Measurements from ENCODE around the gene CEBPG.
A peak's percentile ranks its signal among the peaks of the same experiment; 100 is the strongest.

Gene CEBPG

DNA sequence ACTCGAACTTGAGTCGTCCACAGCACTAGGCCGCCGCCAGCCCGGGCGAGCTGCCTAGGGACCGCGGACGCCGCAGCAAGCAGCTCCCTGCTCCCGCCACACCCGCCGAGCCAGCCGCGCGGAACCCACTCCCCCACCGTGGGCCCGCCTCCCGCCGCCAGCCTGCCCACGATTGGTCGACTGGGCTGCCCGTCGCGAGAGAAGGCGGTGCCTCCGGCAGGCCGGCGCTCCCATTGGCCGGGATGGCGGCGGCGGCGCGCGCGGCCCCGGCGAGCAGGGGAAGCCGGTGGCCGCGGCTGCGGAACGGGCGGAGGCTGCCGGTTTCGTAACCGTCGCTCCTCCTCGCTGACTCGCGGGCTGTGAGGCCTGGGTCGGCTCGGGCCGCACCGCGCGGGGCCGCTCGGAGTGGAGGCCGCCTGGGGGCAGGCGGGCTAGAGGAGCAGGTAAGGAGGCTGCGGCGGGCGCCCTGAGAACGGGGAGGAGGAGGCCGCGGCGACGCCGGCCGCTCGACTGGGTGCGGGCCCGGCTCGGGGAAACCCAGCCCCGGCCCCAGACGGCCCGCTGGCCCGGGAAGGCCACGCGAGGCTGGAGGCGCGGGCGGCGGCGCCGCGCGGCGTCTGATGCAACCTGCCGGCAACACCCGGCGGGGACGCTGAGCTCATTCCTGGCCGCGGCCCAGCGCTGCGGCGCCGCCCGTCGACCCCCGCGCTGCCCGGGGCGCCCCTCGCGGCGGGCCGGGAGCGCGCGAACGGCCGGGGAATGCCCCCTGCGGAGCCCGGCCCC, at the start of gene CEBPG:
CEBPG (plus strand) TSS at position 257 of the 783 bp plus-strand sequence. CDS start 5,531 bp downstream, outside the sequence.
- DNase-seq (ENCODE audit: low read depth in 2 of 2, low spot score in 1 of 2), result peak; percentile 88

DNA sequence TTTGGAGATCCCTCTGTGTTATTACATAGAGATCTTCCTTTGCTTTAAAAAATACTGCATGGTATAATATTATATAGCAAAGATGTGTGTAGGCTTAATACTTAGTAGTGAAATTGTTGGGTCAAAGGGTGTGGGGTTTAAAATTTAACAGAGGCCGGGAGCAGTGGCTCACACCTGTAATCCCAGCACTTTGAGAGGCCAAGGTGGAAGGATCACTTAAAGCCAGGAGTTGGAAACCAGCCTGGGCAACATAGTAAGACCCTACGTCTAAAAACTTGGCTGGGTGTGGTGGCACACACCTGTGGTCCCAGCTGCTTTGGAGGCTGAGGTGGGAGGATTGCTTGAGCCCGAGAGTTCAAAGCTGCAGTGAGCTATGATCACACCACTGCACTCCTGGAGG, 48.9 kb upstream of the CEBPG start:
- no peak for DNase-seq (ENCODE audit: low read depth in 2 of 2, low spot score in 1 of 2)

DNA sequence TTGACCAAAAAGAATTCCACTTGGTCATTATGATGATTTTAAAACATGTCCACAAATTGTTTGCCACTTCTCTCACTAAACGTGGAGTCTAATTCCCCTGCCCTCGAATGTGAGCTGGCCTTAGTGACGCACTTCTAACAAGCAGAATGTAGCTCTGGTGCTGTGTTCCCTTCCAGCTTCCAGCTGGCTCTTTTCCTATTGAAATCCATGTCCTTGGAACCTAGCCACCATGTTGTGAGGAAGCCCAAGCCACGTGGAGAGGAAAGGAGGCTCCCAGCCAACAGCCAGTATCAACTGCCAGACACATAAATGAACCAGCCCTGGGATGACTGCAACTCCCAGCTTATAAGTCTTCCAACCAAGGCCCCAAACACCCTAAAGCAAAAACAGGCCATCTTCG, 47.6 kb upstream of the CEBPG start:
- DNase-seq (ENCODE audit: low read depth in 2 of 2, low spot score in 1 of 2), result no peak

DNA sequence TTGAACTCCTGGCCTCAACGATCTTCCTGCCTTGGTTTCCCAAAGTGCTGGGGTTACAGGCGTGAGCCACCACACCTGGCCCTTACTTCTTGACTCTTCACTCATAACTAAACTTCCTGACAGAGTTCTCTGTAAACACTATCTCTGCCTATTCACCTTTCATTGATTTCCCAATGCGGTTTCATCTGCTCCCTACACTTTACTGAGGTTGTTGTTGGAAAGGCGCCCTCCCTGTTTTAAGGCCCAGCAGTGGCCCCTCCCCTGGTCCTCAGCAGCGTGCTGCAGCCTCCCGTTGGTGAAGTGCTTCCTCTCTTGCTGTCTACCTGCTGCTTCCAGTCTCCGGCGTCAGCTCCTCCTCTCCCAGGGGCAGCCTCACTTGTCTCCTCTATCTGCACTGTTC, 44.4 kb upstream of the CEBPG start:
- no peak for DNase-seq (ENCODE audit: low read depth in 2 of 2, low spot score in 1 of 2)

DNA sequence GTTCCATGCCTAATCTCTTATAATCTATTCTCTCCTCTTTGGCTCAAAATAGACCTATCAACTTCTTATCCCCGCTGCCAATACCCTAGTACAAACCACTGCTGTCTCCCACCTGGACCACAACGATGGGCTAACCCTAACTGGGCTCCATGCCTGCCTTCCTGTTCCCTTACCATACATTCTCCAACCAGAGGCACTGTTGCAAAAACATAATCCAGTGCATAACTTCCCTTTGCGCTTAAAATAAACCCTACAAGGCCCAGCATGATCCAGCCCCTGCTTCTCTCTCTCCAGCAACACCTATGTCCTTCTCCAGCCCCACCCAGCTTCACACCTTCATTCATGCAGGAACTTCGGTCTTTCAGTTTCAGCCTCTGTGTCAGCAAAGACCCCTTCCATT, 43.8 kb upstream of the CEBPG start:
- DNase-seq (ENCODE audit: low read depth in 2 of 2, low spot score in 1 of 2), result no peak

DNA sequence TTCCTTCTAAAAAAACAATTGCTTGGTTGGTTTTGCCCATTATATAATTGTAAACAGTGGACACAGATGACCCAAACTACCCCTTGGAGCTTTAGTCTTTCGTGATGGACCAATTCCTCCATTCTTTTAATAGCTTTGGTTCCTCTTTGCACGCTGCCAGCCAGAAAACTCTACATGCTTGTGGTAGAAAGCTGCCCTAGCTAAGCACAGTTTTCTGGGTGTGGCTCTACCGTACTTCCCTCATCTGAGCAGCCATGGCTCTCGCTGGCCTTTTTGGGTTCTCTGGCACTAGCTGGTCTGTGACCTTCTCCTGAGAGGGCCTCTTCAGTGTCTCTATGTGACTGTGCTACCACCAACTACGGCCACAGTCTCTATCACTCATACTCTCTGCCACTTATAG, 41.3 kb upstream of the CEBPG start:
- no peak for DNase-seq (ENCODE audit: low read depth in 2 of 2, low spot score in 1 of 2)

DNA sequence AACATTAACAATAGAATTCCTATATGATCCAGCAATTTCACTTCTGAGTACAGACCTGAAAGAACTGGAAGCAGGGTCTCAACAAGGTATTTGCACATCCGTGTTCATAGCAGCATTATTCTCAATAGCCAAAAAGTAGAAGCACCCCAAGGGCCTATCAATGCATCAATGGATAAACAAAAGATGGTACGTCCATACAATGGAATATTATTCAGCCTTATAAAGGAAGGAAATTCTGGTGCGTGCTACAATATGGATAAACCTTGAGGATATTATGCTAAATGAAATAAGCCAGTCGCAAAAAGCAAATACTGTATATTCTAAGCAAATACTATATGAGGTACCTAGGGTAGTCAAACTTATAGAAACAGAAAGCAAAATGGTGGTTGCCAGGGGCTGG, 40.4 kb upstream of the CEBPG start:
- no peak for DNase-seq (ENCODE audit: low read depth in 2 of 2, low spot score in 1 of 2)

DNA sequence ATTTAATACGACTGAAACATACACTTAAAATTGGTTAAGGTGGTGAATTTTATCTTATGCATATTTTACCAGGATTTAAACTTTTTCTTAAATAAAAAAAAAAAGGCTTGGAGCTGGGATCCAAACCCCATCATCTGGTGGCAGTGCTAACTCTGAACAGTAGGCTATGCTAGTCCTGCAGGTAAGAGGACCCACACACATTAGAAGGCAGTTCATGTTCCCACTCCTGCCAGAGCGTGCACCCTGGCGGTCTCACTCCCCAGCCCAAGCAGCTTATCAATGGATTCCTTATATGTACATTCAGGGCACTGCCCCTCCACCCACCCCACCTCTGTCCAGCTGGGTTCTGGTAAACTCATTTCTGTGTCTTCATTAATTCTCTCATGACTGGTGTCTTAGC, 39.9 kb upstream of the CEBPG start:
- DNase-seq (ENCODE audit: low read depth in 2 of 2, low spot score in 1 of 2), result no peak

DNA sequence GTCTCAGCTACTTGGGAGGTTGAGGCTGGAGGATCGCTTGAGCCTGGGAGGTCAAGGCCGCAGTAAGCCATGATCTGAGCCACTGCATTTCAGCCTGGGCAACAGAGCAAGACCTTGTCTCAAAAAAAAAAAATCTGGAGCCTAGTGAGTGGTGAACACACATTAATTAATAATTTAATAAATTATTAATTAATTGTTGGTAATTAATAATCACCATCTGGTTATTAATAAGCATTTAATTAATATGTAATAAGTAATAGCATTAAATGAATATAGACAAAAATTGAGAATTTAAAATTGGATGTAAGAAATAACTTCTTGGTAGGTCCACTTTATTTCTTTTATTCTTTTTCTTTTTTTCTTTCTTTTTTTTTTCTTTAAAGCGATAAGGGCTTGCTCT, 39.2 kb upstream of the CEBPG start:
- DNase-seq (ENCODE audit: low read depth in 2 of 2, low spot score in 1 of 2), result no peak

DNA sequence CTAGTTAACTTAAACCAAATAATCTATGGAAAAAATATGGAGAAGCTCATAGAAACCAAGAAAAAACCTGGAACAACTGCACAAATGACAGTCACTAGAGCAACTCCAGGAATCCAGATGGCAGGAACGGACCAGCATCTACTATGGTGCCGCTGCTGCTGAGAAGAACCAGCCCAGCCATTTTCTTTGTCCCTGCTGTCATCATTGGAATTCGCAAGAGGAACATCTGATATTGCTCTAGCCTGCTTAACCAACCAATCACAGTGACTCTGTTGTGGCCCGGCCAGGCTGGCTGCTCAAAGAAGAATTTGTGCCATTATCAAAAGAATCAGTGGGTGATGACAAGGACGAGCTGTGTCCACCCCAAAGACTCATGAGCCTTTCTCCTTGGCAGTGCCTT, 38.1 kb upstream of the CEBPG start:
- DNase-seq (ENCODE audit: low read depth in 2 of 2, low spot score in 1 of 2), result no peak

DNA sequence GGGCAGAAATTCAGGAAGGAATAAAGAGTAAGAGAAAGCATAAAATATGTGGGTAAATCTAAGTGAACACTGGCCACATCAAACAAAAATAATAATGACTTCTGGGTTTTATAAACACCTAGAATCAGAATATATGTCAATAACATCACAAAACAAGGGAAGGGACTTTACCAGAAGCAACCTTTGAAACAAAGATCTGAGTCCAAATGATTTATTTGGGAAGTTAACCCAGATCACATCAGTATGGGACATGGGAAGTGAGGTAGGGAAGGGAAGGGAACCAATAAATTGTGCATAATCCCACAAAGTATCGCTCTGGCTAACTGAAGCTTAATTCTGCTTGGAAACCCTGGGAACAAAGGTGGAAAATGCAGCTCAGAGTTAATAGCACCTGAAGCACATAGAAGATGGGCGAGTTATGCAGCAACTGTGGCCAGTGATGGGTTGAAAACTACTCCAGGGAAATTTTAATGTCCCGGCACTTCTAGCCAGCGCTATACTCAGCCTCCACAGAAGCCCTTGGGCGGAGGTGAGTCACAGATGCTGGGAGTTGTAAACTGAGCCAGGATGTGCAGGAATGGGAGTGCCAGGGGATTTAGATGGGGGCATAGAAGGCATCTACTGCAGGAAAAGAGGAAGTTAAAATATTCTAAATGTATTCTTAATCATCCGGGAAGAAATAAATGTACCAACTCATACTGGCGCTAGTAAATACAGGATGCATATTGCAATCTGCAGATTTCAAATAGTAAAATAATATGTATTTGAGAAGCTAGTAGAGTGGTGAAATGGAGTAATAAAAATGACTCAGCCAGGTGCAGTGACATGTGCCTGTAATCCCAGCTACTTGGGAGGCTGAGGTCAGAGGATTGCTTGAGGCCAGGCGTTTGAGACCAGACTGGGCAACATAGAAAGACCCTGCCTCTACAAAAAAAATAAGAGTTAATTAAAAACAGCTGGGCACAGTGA, 34.2 kb upstream of the CEBPG start:
- no peak for DNase-seq (ENCODE audit: low read depth in 2 of 2, low spot score in 1 of 2)

DNA sequence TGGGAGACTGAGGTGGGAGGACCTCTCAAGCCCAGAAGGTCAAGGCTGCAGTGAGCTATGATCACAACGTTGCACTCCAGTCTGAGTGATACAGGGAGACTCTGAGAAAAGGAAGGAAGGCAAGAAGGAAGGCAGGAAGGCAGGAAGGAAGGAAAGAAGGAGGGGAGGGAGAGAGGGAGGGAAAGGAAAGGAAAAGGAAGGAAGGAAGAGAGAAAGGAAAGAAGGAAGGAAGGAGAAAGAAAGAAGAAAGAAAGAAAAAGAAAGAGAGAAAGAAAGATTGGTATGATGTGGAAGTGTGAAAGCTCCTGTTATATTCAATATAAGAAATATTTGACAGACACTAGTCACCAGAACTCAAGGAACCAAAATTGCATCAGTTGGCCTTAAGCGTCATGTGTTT, 32.5 kb upstream of the CEBPG start:
- no peak for DNase-seq (ENCODE audit: low read depth in 2 of 2, low spot score in 1 of 2)

DNA sequence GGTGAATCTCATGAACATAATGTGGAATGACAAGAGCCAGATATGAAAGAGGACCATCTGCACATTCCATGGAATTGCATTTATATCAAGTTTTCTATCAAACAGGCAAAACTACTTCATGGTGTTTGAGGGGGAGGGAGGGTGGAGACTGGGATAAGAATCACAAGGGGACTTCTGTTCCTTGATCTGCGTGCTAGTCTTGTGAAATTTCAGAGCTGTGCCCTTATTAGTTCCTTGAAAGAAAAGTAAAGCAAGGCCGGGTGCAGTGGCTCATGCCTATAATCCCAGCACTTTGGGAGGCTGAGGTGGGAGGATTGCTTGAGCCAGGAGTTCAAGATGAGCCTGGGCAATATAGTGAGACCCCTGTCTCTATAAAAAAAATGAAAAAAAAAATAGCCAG, 30.2 kb upstream of the CEBPG start:
- DNase-seq (ENCODE audit: low read depth in 2 of 2, low spot score in 1 of 2), result no peak

DNA sequence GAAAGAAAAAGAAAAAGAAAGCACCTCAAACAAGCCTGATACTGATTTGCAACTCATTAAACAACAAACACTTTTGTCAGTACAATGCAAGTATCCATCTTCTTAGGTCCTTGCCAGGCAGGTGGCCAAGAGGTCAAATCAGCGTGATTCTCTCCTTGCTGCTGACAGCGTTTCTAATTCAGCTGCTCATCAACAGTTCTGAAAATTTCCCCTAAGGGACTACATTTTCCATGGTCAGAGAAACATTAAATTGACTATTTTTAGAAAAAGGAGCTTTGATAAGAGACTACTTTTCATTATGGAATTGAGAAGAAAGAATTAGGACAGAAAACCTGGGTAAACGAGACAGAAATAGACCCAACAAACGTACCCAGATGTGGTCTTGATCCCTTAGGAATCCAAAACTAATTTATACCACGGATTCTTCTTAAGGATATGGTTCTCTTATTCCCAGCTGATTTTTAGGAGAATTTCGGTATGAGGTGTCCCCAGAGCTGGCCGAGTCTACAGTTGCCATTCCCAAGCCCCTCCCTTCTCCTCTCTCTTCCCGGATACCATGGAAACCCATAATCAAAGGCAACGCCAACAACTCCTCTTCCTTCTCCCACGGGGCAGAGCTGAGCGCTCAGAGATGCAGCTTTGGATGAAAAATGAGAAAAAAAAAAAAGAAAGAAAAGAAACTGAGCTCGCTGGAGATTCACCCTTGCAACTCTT, 29.5 kb upstream of the CEBPG start:
- DNase-seq (ENCODE audit: low read depth in 2 of 2, low spot score in 1 of 2), result no peak

DNA sequence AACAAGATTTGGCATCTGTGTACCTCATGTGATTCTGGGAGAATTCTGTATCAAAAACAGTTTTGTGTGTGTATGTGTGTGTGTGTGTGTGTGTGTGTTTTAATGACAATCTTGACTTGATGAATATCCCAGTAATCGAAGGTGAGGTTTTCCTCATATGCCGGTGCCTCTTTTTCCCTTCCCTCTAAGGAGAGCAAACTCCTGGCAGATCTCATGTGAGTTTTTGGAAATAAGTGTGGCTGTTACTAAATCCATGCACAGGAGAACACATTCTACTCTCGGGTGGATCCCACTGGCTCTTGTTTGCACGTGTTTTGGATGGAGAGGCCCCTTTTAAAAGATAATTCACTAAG, 29.0 kb upstream of the CEBPG start:
- no peak for DNase-seq (ENCODE audit: low read depth in 2 of 2, low spot score in 1 of 2)

DNA sequence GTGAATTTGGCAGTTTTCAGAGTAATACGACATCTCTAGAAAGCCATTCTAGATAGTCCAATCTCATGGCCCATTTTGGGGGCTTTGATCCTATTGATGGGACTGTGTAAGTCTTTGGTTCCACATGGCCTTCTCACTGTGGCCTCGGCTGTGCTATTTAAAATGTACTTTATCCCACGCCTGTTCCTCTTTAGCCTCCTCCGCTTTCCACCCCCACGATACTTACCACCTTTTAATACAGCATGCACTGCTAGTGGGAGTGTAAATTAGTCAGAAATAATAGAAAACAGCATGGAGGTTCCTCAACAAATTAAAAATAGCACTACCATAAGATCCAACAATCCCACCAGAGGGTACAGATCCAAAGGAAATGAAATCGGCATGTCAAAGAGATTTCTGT, 28.3 kb upstream of the CEBPG start:
- DNase-seq (ENCODE audit: low read depth in 2 of 2, low spot score in 1 of 2), result no peak

DNA sequence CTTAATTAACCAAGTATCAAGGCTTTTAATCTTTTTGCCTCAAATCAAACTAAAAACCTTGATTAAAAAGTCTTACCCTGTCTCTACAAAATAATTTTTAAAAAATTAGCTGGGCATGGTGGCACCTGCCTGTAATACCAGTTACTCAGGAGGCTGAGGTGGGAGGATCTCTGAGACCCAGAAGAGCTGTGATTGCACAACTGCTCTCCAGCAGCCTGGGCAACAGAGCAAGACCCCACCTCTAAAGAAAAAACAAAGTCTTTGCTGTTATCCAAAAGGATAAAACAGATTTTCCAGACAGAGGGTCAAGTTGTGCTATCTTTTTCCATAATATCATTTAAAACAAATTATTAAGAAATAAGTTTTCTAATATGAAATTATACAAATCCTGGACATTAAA, 26.8 kb upstream of the CEBPG start:
- DNase-seq (ENCODE audit: low read depth in 2 of 2, low spot score in 1 of 2), result no peak

DNA sequence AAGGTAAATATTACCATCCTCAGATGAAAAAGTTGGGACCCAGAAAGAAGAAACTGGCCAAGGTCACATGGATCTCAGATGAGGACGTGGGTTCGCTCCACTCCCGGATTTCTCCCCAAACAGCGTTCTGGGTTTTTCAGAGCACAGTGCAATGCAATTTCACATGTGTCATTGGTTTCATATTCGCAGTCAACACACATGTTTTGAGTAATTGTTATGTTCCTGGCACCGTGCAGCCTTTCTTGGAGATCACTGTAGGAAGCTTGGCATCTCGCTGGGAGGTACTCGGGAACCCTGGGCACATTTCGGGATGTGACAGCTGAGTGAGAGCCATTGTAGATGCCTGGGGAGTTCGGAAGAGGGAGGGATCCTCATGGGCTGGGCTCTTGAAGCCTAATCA, 26.2 kb upstream of the CEBPG start:
- no peak for DNase-seq (ENCODE audit: low read depth in 2 of 2, low spot score in 1 of 2)

DNA sequence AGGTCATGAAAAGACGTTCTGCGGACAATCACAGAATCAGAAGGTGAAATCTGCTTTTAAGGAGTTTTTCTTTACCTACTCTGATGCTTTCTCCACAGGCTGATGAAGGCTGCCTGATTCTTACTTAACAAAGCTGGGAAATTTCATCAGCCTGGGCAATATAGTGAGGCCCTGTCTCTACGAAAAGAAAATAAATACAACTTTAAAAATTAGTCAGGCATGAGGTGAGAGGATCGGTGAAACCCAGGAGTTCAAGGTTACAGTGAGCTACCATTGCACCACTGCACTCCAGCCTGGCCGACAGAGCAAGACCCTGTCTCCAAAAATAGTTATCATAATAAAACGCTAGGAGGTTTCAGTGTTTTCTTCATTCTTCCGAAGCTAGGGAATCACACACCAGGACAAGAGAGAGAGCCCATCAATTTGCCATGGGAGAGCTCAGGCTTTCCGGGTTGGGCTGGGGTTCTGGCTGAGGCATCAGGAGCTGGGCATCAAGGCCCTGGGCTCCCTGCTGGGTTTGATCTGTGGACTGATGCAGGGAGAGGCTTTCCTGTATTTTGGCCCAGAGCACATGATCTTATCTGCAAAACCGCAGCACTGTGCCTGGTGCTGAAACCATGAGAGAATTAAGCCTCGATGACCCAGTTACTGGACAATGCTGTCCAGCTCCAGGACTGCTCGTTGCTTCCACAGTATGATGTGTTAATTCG, 25.1 kb upstream of the CEBPG start:
- DNase-seq (ENCODE audit: low read depth in 2 of 2, low spot score in 1 of 2), result no peak

DNA sequence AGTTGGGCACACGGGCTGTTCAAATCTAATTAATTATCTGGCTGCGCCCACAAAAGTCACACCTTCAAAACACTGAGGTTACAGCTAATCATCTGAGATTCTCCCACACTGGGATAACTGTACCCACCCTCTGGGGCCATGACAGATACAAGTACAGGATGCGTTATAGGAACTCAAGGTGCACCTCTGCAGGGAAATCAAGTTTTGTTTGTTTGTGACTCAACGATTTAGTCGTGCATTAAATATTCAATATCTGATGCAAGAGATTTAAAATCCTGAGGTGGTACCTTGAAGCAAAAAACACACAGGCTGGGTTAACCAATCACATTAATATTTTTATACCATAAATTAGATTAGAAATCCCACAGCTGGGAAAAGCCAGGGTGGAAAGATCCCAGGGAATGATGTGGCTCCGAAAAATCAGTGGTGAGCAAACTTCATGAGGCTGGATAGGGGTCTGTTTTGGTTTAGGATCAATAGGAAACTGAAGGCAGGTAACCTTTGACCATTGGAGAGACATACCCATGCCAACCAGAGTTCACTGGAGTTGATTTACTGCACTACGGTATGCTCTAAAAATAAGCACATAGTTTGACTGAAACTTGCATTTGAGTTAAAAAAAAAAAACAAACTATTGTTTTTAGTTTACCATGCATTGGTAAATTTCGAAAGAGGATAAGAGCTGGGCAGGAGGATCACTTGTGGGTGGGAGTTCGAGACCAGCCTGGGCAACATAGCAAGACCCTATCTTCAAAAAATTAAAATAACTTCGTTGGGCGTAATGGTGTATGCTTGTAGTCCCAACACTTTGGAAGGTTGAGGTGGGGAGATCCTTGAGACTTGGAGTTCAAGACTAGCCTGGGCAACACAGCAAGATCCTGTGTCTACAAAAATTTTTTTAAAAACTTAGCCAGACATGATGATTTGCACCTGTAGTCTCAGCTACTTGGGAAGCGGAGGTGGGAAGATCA, 23.9 kb upstream of the CEBPG start:
- DNase-seq (ENCODE audit: low read depth in 2 of 2, low spot score in 1 of 2), result no peak
